Muscle of arm (tissue), 12 donors: Measurements from ENCODE around the gene ARL11. TPM values are rescaled to one million over a fixed set of nuclear protein-coding genes. Genes with fewer than 3 reads are reported as not detected.

ENCODE experiments used
- polyA plus RNA-seq, 12 donors: library from polyadenylated mRNA; unstranded; fragments of 120-200 nt; gene quantifications; one replicate each; pipeline ENCODE4 v1.2.1, GENCODE V29; 2013; ENCODE audit not compliant: insufficient read length in 12 of 12

The ARL11 gene
- polyA plus RNA-seq, 12 donors = 0.18 to 0.76 (median 0.30) TPM; not detected in 2

Other genes with a start within 250 kb of the ARL11 start
- 10 to 100 TPM in 2 of 12 donors, 1 to 10 TPM in 8, not detected in 2; 3.8 to 19.0 (median 5.0) TPM for gene CAB39L, start 184.4 kb upstream of the ARL11 start, polyA plus RNA-seq
- gene SETDB2, start 184.2 kb upstream of the ARL11 start, polyA plus RNA-seq = 10 to 100 TPM in 5 of 12 donors, 1 to 10 TPM in 6, not detected in 1; 5.2 to 14.7 (median 9.4) TPM
- 10 to 100 TPM in 11 of 12 donors, not detected in 1; 15.4 to 60.1 (median 25.0) TPM for gene PHF11, start 132.6 kb upstream of the ARL11 start, polyA plus RNA-seq
- 10 to 100 TPM in 11 of 12 donors, not detected in 1; 17.6 to 35.1 (median 23.0) TPM for gene RCBTB1, start 42.9 kb upstream of the ARL11 start, polyA plus RNA-seq
- gene EBPL, start 63.0 kb downstream of the ARL11 start, polyA plus RNA-seq = 10 to 100 TPM in 11 of 12 donors, not detected in 1; 19.7 to 39.6 (median 25.8) TPM
- 10 to 100 TPM; 32.7 to 94.0 (median 43.4) TPM for gene KPNA3, start 164.2 kb downstream of the ARL11 start, polyA plus RNA-seq